IMR-90 (cell line): ENCODE results near the gene PDE11A. TPM values are rescaled to one million over a fixed set of nuclear protein-coding genes. Genes with fewer than 3 reads are reported as not detected.

ENCODE experiments used
- ATAC-seq: fragments of 200-7000 bp; cut with Tn5 transposase; 2 replicates; pipeline ENCODE4 v1.9.1; 2020; ENCODE audit warnings: low read depth, mild to moderate bottlenecking, moderate library complexity
- BruUV-seq: library from RNA; stranded (reverse); fragments of 400-500 nt; replicated peaks from 2 replicates; lab custom pipeline; 2021; lab: Mats Ljungman, UMichigan
- CTCF ChIA-PET: fragments of 300-600 bp; formaldehyde crosslinking; extraction: SDS; loops from one replicate; lab custom pipeline; 2021; ENCODE audit warnings: antibody characterized with exemption; lab: Yijun Ruan, JAX
- POLR2A ChIA-PET: fragments of 300-600 bp; sonication (Branson Sonifier 250); formaldehyde crosslinking; loops from one replicate; lab custom pipeline; 2022; ENCODE audit warnings: antibody characterized with exemption; ENCODE audit not compliant: unreplicated experiment; lab: Charles Lee
- DNase-seq: peaks from one replicate; pipeline ENCODE4 v3.0.0; 2013
- H2AFZ ChIP-seq: replicated peaks from 2 replicates; pipeline ENCODE3; 2013; ENCODE audit warnings: low read length, mild to moderate bottlenecking; ENCODE audit not compliant: poor library complexity
- H2AK5ac ChIP-seq: 2 replicates; pipeline ENCODE4 v1.6.1; 2013; ENCODE audit warnings: low read depth, low read length, inconsistent platforms
- H2AK9ac ChIP-seq: replicated peaks from 2 replicates; pipeline ENCODE3; 2013; ENCODE audit warnings: mild to moderate bottlenecking, low read depth, low read length, moderate library complexity; ENCODE audit not compliant: poor library complexity
- H2BK120ac ChIP-seq: 2 replicates; pipeline ENCODE4 v1.6.1; 2013; ENCODE audit warnings: low read depth, low read length, inconsistent platforms
- H2BK15ac ChIP-seq: 3 replicates; pipeline ENCODE4 v1.6.1; 2013; ENCODE audit warnings: low read depth, low read length, inconsistent platforms
- H2BK20ac ChIP-seq: 2 replicates; pipeline ENCODE4 v1.6.1; 2013; ENCODE audit warnings: low read depth, mild to moderate bottlenecking, inconsistent platforms, low read length, moderate library complexity
- H2BK5ac ChIP-seq: 2 replicates; pipeline ENCODE4 v1.6.1; 2013; ENCODE audit warnings: mild to moderate bottlenecking, low read depth, low read length, inconsistent platforms; ENCODE audit not compliant: poor library complexity, severe bottlenecking
- H3K14ac ChIP-seq: replicated peaks from 2 replicates; pipeline ENCODE4 v1.6.1; 2013; ENCODE audit warnings: low read depth, low read length, inconsistent platforms
- H3K18ac ChIP-seq: 2 replicates; pipeline ENCODE4 v1.6.1; 2013; ENCODE audit warnings: low read depth, low read length, control low read depth
- H3K23ac ChIP-seq: 2 replicates; pipeline ENCODE4 v1.6.1; 2013; ENCODE audit warnings: low read depth, low read length, inconsistent platforms
- H3K27ac ChIP-seq: 2 replicates; pipeline ENCODE4 v1.5.1; 2013; ENCODE audit warnings: mild to moderate bottlenecking, control low read depth, low read length; ENCODE audit not compliant: insufficient read depth
- H3K27me3 ChIP-seq: 2 replicates; pipeline ENCODE4 v1.6.1; 2013; ENCODE audit warnings: low read length; ENCODE audit not compliant: control insufficient read depth, insufficient read depth
- H3K36me3 ChIP-seq: 2 replicates; pipeline ENCODE4 v1.6.1; 2013; ENCODE audit warnings: low read length, mixed read lengths; ENCODE audit not compliant: control insufficient read depth, insufficient read depth
- H3K4ac ChIP-seq: 2 replicates; pipeline ENCODE4 v1.6.1; 2013; ENCODE audit warnings: low read depth, low read length, inconsistent platforms
- H3K4me1 ChIP-seq: 2 replicates; pipeline ENCODE4 v1.6.1; 2013; ENCODE audit warnings: low read length, mixed read lengths; ENCODE audit not compliant: control insufficient read depth, insufficient read depth
- H3K4me2 ChIP-seq: 2 replicates; pipeline ENCODE4 v1.6.1; 2013; ENCODE audit warnings: low read depth, mild to moderate bottlenecking, control low read depth, low read length, moderate library complexity
- H3K4me3 ChIP-seq: 2 replicates; pipeline ENCODE4 v1.5.1; 2013; ENCODE audit warnings: low read depth, mild to moderate bottlenecking, control low read depth, low read length, moderate library complexity; ENCODE audit not compliant: insufficient read depth
- H3K56ac ChIP-seq: 2 replicates; pipeline ENCODE4 v1.6.1; 2013; ENCODE audit warnings: low read length, inconsistent platforms; ENCODE audit not compliant: insufficient read depth; ENCODE audit errors: extremely low read depth
- H3K79me1 ChIP-seq, 2 experiments: 2 replicates each; pipeline ENCODE4 v1.6.1; 2013; ENCODE audit warnings: low read length in 2 of 2, inconsistent platforms in 1 of 2, low read depth in 1 of 2
- H3K9ac ChIP-seq: 2 replicates; pipeline ENCODE4 v1.6.1; 2013; ENCODE audit warnings: low read depth, low read length, control low read depth
- H3K9me1 ChIP-seq: 2 replicates; pipeline ENCODE4 v1.6.1; 2013; ENCODE audit warnings: low read length, inconsistent platforms; ENCODE audit not compliant: insufficient read depth
- H3K9me3 ChIP-seq: 2 replicates; pipeline ENCODE4 v1.6.1; 2013; ENCODE audit warnings: low read length; ENCODE audit not compliant: control insufficient read depth, insufficient read depth
- H4K20me1 ChIP-seq: 2 replicates; pipeline ENCODE4 v1.6.1; 2013; ENCODE audit warnings: low read length, inconsistent platforms; ENCODE audit not compliant: insufficient read depth
- H4K5ac ChIP-seq: 2 replicates; pipeline ENCODE4 v1.6.1; 2013; ENCODE audit warnings: mild to moderate bottlenecking, low read depth, low read length, control low read depth
- H4K8ac ChIP-seq, 2 experiments: 2 replicates each; pipeline ENCODE4 v1.6.1; 2013; ENCODE audit warnings: low read depth in 2 of 2, low read length in 2 of 2, control low read depth in 1 of 2, inconsistent platforms in 1 of 2
- H4K91ac ChIP-seq: 2 replicates; pipeline ENCODE4 v1.6.1; 2013; ENCODE audit warnings: low read depth, low read length, inconsistent platforms; ENCODE audit not compliant: insufficient read depth
- MAFK ChIP-seq: IDR thresholded peaks from 2 replicates; pipeline ENCODE4 v1.6.1; 2012; ENCODE audit warnings: low read depth, low read length, improper control_type of control experiment
- MAZ ChIP-seq: IDR thresholded peaks from 2 replicates; pipeline ENCODE4 v1.6.1; 2012; ENCODE audit warnings: low read depth, mild to moderate bottlenecking, low read length, improper control_type of control experiment, moderate library complexity, borderline replicate concordance
- SMC3 ChIP-seq: fragments of 150-350 bp; IDR thresholded peaks from 2 replicates; pipeline ENCODE4 v1.6.1; 2016; ENCODE audit warnings: low read depth, mild to moderate bottlenecking, antibody characterized with exemption, low read length, moderate library complexity
- WGBS, 2 experiments: methylation state at CpG; one replicate each; pipeline versions ENCODE4 v1.1.5 to v1.1.7; 2013; ENCODE audit warnings: missing lambda C conversion rate in 2 of 2; ENCODE audit not compliant: insufficient read length in 1 of 2; ENCODE audit errors: extremely low coverage in 2 of 2; 5-methylcytosine and 5-hydroxymethylcytosine counted together
- dilution Hi-C: fragments of 300-500 bp; cut with HindIII; formaldehyde crosslinking; loops from one replicate; pipeline ENCODE4 v1.14.3; 2018; ENCODE audit warnings: low sequenced_read_pairs; ENCODE audit not compliant: unreplicated experiment
- in situ Hi-C: fragments of 300-500 bp; cut with MboI; formaldehyde crosslinking; loops from 3 replicates; pipeline ENCODE4 v1.14.3; 2019; ENCODE audit warnings: low sequenced_read_pairs, inconsistent platforms, mixed read lengths
- intact Hi-C: fragments of 100-400 bp; cut with micrococcal nuclease; formaldehyde crosslinking; loops from 2 replicates; pipeline ENCODE4 v1.10.0; 2022
- polyA plus RNA-seq, 3 experiments: library from polyadenylated mRNA; depleted of rRNA; stranded (reverse); fragments of >200 nt; gene quantifications; 2 replicates each; pipeline ENCODE4 v1.2.3, GENCODE V29; 2012; ENCODE audit warnings: low replicate concordance in 1 of 3
- total RNA-seq: library from RNA; depleted of rRNA; stranded (reverse); fragments of >200 nt; gene quantifications from 2 replicates; pipeline ENCODE4 v1.2.3, GENCODE V29; 2012

The PDE11A gene
- total and polyA plus RNA-seq, 2 of the 4 experiments (the other 2 are of a cell fraction), result 0.21 to 0.72 TPM

DNA sequence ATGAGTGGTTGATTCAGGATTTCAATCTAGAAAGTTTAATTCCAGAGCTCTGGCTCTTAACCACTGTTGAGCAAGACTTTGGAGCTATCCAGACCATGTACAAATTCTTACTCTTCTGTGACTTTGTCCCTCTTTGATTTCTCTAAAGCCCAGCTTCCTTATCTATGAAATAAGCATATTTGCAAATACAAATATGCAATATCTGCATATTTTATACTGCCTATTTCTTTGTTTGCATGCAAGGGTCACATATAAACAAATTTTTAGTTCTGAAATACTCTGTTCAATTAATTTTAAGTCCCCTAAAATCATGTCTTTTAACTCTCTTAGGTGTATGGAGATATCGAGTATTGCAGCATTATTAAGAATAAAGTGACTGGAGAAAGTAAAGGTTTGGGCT, 45.1 kb upstream of the PDE11A start:
- no peak overlapping the region for H4K5ac ChIP-seq
- TF ChIP-seq MAFK, result 0 out of 2 replicates have a peak, but pooled peaks have one; percentile 36
- no peak for TF ChIP-seq SMC3
- no peak for TF ChIP-seq MAZ
- no peak overlapping the region for H4K91ac ChIP-seq
- H2BK5ac ChIP-seq, result no peak overlapping the region
- no peak overlapping the region for H2BK120ac ChIP-seq
- no TSS peak for BruUV-seq
- H3K9me3 ChIP-seq, result no peaks in the 10 kb centered on the region
- ChIA-PET CTCF (interaction anchor here (0.6 to 1.4 kb wide), 2 partner anchors 11 to 397 kb away, joined by 4 read pairs; no protein-coding TSS in a partner anchor), POLR2A (interaction anchor here (0.5 kb wide), 1 partner anchor 316 kb away, joined by 9 read pairs; no protein-coding TSS in a partner anchor)
- H3K36me3 ChIP-seq, result peaks cover 5% of the 10 kb centered on the region; the same call in 1 of the 2 replicates
- H4K8ac ChIP-seq, result no peak overlapping the region
- intact Hi-C loops, result loop anchor here (10.0 kb wide), 1 partner anchor 797 kb away; no protein-coding TSS in a partner anchor
- no peaks in the 10 kb centered on the region for H3K27me3 ChIP-seq
- H4K20me1 ChIP-seq, result no peaks in the 10 kb centered on the region
- DNase-seq, result no peak
- no peak overlapping the region for H2AK9ac ChIP-seq
- H3K4me3 ChIP-seq, result no peak overlapping the region
- H3K27ac ChIP-seq, result no peak overlapping the region
- H2AK5ac ChIP-seq, result no peak overlapping the region
- no peak overlapping the region for H2AFZ ChIP-seq
- peaks cover 4% of the 10 kb centered on the region in 2 experiments; a peak in 3 of 4 replicates for H3K79me1 ChIP-seq
- H3K18ac ChIP-seq, result no peak overlapping the region
- no peak overlapping the region for H3K23ac ChIP-seq
- no peak overlapping the region for H3K4me2 ChIP-seq
- H3K14ac ChIP-seq, result no peak overlapping the region
- dilution Hi-C loops, result no loop called here
- no peak overlapping the region for H2BK15ac ChIP-seq
- H2BK20ac ChIP-seq, result no peak overlapping the region
- no peak overlapping the region for H3K9ac ChIP-seq
- H3K9me1 ChIP-seq, result no peaks in the 10 kb centered on the region
- H3K56ac ChIP-seq, result no peak overlapping the region
- no peak overlapping the region for H3K4ac ChIP-seq
- peaks cover 1% of the 10 kb centered on the region for H3K4me1 ChIP-seq
- no peak for ATAC-seq
- WGBS, 2 experiments, result no CpG with 5 or more reads among the region's 1 CpG
- in situ Hi-C loops, result no loop called here
